ENCODE data around the gene KAT6B.

The KAT6B gene

DNA sequence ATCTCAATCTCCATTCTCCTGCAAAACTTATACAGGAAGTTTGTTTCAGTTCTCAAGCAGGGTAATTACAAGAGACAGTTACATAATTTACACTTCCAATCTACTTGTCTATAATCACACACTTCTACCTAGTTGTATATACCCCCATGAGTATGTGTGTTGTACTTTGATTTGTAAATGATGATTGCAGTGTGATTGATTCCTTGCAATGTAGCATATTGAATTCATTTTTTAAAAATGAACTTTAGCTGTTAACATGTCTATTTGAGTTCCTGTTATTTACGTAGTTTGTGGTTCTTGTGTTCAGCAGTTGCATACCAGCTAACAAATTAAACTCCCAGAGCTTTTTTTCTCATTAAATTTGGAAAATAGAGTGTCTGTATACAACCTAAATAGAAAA is 182.6 kb downstream of the KAT6B start:
- no peak for DNase-seq (ENCODE audit: low read depth in 3 of 3, low spot score in 1 of 3)

DNA sequence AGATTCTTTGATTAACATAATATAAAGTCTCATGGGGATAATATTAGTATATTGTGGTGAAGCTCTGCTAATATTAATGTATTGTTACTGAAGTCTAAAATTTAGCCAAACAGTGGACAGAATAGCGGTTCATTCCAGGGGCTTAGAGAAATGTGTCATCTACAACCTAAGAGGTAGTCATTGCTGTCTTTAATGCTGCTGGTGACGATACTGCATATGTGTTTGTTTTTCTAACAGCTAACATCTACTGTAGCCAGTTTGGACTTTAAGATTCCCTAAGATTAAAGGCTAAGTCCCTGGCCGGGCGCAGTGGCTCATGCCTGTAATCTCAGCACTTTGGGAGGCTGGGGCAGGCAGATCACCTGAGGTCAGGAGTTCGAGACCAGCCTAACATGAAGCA is 183.0 kb downstream of the KAT6B start:
- DNase-seq (ENCODE audit: low read depth in 3 of 3, low spot score in 1 of 3): no peak

GRCh38 chr10:75010373-75010772 is 184.0 kb downstream of the KAT6B start:
- no peak for DNase-seq (ENCODE audit: low read depth in 3 of 3, low spot score in 1 of 3)

DNA sequence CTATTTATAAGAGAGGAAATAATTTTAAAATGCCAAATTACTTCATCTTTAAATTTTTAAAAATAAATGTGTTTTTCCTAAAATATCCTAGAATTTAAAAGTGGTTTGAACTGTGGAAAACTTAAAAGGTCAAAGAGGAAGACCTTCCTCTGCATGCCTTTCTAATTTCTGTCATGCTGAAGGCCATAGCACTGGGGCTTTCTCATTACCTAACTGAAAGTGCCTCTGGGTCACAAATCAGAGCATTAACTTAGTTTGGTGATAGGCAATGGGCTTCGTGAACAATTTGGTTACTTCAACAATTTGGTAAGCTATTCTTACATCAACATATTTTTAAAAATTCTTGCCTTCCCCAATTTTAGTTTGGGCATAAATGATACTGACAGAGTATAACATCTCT is 184.8 kb downstream of the KAT6B start:
- DNase-seq (ENCODE audit: low read depth in 3 of 3, low spot score in 1 of 3): no peak

- DNase-seq (ENCODE audit: low read depth in 3 of 3, low spot score in 1 of 3): no peak
Measured at GRCh38 chr10:75012471-75012870, 186.1 kb downstream of the KAT6B start.

DNA sequence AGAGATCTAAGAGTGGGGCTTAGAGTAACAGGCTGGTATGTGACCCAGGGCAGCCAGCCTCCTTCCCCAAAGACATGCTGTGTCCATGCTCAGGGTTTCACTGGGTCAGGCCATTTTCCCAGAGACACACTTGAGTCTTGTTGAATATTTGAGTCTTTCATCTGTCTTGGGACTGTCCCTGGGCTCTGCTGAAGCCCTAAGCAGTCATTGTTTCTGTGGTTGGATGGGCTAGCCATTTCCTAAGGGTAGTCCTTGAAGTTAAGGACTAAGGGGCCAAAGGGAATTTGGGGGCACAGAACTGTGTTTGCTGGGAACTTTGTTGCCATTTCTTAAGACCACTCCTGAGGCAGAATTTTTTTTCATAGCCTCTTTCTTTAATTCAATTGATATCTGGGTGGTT is 186.6 kb downstream of the KAT6B start:
- no peak for DNase-seq (ENCODE audit: low read depth in 3 of 3, low spot score in 1 of 3)

- no peak for DNase-seq (ENCODE audit: low read depth in 3 of 3, low spot score in 1 of 3)
Measured at GRCh38 chr10:75013522-75013921, 187.1 kb downstream of the KAT6B start.

GRCh38 chr10:75014516-75015230 is 188.3 kb downstream of the KAT6B start:
- no peak for DNase-seq (ENCODE audit: low read depth in 3 of 3, low spot score in 1 of 3)

DNA sequence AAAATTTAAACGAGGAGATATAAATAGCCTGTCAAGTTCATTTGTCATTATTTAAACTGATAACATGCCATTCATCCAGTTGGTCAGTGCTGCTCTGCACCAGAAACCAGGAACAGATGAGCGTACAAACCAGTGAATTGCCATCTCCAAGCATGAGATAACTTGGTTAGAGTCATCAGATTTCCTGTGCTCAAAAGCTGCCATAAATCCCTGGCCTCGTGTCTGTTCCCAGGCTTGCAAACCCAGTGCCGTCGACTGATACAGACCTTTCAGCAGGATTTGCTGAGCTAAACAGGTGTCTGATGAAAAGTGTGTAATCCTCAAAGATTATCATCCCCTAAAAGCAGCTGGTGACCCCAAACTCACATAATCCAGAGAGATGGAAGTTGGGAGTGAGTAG is 189.0 kb downstream of the KAT6B start:
- no peak for DNase-seq (ENCODE audit: low read depth in 3 of 3, low spot score in 1 of 3)

DNA sequence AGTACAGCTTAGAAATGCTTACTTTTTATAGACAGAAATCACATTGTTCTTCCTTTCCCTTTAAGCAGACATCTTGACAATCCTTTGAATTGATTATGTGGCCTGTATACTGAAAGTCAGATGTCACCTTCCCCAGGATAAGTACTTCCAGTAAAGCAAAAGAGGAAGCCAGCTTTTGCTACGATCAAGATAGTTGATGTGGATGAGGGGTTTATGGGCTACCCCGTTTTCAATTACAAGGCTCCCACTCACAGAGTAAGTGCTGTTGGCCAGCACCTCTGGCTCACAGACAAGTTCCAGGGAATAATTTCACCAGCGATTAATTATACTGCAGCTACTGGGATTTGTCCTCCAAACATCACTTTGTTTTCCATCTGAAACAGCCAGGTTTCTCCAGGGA is 189.9 kb downstream of the KAT6B start:
- DNase-seq (ENCODE audit: low read depth in 3 of 3, low spot score in 1 of 3): no peak

DNA sequence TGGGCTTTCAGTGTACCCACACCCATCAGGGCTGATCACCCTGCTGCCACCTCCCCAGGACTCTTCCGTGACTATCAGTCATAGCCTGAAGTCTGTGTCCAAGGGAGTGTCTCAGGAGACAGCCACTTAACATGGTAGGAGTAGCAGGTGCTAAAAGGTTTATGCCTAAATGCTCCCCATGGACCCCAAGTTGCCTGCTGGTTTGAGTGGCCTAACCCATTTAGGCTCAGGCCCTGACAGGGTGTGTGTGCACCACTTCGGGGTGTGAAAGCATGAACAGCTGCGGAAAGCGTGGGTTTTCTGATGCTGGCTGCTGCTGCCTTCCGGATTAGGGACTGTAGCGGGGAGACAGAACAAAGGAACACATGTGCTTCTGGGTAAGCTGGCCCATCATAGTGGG is 191.9 kb downstream of the KAT6B start:
- no peak for DNase-seq (ENCODE audit: low read depth in 3 of 3, low spot score in 1 of 3)

DNA sequence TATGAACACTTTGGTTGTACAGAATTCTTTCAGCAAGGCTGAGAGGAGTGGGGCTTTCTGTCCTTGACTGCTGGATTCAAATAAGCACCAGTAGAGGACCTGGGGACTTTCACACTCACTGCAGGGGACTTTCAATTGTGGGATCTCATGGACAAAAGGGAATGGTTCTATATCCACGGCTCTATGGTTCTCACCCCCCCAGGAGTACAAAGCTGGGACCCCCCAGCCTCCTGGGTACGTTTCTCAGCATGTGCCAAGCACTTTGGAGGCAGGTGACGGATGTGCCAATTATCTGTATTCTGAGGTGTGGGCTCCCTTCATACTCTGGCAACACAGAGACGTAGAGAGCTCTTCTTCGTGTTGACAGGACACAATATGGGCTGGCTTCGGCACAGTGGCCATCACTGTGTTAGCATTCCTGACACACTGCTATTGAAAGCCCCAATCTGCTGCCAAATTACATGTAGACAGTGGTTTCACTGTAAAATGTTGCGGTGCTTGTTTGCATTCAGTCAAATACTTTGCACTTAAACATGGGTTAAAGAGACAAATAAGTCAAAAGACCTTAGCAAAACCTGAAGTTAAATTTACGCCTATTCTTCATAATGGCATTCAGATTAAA is 192.4 kb downstream of the KAT6B start:
- DNase-seq (ENCODE audit: low read depth in 3 of 3, low spot score in 1 of 3): no peak

DNA sequence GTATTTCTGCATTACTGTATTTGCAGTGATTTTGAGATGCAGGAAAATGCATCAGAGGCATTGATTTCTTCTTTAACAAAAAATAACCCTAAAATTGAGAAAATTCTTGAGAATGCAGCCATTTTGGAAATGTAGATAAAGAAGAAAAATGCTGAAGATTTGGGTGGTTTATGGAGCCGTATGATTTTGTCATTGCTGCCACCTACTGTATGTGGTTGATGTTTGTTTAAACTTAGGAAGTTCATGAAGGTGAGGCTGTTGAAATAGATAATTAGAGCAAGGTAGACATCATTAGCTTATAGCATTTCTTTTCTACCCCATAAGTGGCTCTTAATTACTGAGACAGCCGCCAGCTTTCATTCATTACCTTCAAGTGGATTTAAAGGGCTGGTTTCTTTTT is 193.0 kb downstream of the KAT6B start:
- no peak for DNase-seq (ENCODE audit: low read depth in 3 of 3, low spot score in 1 of 3)

DNA sequence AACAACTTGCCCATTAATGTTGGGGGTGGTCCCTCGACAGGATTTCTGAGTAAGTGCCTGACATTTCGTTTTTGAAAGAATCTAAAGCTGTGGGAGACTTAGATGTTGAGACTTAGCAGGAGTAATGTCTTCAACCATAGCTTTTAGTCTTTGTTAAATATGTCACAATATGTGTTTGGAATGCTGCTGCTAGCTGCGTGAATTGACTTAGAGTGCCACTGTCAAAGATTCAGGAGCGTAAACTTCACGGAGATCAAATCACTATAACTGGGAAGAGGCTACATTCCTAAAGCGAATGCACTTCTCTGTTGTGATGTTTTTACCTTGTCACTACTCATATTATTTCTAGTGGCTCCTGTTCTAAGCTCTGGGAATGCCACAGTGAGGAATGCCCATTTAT is 193.8 kb downstream of the KAT6B start:
- DNase-seq (ENCODE audit: low read depth in 3 of 3, low spot score in 1 of 3): no peak

DNA sequence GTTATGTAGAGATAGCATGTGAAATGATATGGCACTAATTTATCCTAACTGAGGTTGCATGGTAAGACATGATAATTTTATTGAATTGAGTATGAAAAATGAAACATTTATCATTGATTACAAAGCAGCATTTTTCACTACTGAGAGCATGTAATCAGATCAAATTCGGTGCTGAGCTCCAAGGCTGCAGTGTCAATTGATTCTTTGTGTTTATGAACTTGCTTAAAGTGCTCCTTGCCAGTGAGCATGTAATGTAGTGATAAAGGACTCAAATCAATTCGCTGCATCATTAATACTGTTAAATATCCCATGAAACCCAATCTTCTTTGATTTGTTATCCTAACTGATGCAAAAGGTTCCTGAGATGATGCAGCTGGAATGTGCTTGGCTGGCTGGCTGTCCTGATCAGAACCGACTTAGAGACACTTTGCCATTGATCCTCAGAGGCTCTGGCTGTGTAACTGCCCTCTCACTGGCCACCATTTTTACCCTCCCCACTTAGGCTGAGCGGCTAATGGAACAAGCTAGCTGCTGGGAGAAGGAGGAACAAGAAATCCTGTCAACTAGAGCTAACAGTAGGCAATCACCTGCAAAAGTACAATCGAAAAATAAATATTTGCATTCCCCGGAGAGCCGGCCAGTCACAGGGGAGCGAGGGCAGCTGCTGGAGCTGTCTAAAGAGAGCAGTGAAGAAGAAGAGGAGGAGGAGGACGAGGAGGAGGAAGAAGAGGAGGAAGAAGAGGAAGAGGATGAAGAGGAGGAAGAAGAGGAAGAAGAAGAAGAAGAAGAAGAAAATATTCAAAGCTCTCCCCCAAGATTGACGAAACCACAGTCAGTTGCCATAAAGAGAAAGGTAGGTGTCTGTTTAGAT is 195.2 kb downstream of the KAT6B start:
- DNase-seq (ENCODE audit: low read depth in 3 of 3, low spot score in 1 of 3): no peak

DNA sequence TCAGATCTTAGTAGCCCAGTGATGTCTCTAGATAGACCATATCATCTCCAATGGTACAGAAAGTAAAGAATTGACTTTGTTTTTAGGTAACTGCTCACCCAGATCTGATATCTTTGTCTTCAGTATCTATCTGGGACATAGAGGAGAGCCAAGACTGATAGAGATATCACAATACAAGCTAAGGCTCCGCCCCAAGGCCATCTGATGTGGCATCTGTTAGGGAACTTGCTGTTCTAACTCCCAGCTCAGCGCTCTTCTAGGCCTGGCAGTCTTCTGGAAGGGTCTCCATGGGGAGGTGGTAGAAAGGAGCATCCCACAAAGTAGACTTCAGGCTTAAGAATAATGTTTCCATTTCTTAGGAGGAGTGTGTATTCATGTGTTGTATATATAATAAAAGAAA is 196.7 kb downstream of the KAT6B start:
- no peak for DNase-seq (ENCODE audit: low read depth in 3 of 3, low spot score in 1 of 3)

GRCh38 chr10:75024971-75025523 is 198.6 kb downstream of the KAT6B start:
- no peak for DNase-seq (ENCODE audit: low read depth in 3 of 3, low spot score in 1 of 3)

DNA sequence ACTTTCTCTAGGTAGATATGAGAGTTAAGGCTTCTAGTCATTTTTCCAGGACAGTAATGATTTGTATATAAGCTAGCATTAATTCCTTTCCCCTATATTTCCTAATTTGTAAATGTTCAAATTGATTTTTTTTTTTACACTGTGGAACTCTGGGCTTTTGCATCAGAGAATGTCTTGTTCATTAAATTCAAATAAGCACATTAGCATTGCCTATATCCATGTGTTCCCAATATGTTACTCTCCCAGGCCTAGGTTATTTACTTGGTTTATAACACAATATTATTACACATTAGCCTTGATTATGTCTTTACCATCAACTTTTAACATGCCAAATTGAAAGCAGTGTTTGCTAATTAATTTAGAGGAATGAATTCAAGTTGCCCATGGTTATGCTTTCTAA is 201.6 kb downstream of the KAT6B start:
- no peak for DNase-seq (ENCODE audit: low read depth in 3 of 3, low spot score in 1 of 3)

DNA sequence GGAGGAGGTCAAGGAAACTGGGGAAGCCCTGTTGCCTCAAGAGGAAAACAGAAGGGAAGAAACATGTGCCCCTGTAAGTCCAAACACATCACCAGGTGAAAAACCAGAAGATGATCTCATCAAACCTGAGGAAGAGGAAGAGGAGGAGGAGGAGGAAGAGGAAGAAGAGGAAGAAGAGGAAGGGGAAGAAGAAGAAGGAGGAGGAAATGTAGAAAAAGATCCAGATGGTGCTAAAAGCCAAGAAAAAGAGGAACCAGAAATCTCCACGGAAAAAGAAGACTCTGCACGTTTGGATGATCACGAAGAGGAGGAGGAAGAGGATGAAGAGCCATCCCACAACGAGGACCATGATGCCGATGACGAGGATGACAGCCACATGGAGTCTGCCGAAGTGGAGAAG is 202.3 kb downstream of the KAT6B start:
- no peak for DNase-seq (ENCODE audit: low read depth in 3 of 3, low spot score in 1 of 3)

DNA sequence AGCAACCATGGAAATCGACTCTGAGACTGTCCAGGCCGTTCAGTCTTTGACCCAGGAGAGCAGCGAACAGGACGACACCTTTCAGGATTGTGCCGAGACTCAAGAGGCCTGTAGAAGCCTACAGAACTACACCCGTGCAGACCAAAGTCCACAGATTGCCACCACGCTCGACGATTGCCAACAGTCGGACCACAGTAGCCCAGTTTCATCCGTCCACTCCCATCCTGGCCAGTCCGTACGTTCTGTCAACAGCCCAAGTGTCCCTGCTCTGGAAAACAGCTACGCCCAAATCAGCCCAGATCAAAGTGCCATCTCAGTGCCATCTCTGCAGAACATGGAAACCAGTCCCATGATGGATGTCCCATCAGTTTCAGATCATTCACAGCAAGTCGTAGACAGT is 203.0 kb downstream of the KAT6B start:
- no peak for DNase-seq (ENCODE audit: low read depth in 3 of 3, low spot score in 1 of 3)

- no peak for DNase-seq (ENCODE audit: low read depth in 3 of 3, low spot score in 1 of 3)
Measured at GRCh38 chr10:75029857-75030256, 203.5 kb downstream of the KAT6B start.

DNA sequence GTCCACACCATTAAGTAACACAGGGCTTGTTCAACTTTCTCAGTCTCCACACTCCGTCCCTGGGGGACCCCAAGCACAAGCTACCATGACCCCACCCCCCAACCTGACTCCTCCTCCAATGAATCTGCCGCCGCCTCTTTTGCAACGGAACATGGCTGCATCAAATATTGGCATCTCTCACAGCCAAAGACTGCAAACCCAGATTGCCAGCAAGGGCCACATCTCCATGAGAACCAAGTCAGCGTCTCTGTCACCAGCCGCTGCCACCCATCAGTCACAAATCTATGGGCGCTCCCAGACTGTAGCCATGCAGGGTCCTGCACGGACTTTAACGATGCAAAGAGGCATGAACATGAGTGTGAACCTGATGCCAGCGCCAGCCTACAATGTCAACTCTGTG is 204.0 kb downstream of the KAT6B start:
- no peak for DNase-seq (ENCODE audit: low read depth in 3 of 3, low spot score in 1 of 3)
